Transverse colon (tissue), 4 donors: ENCODE results near the gene SMIM44. TPM values are rescaled to one million over a fixed set of nuclear protein-coding genes. Genes with fewer than 3 reads are reported as not detected.

Source experiments
- DNase-seq: peaks from one replicate; pipeline ENCODE4 v3.0.0-alpha.2; 2019
- H3K27ac ChIP-seq, 4 donors: fragments of 200-600 bp; sonication (generic); 2 replicates each; pipeline ENCODE4 v1.5.1; 2016 to 2018; ENCODE audit warnings: inconsistent platforms in 4 of 4
- H3K27me3 ChIP-seq: fragments of 200-600 bp; sonication (generic); 2 replicates; pipeline ENCODE4 v1.5.1; 2017; ENCODE audit warnings: inconsistent platforms
- H3K36me3 ChIP-seq, 4 donors: fragments of 200-600 bp; sonication (generic); 2 replicates each; pipeline ENCODE4 v1.5.1; 2017 to 2019; ENCODE audit warnings: inconsistent platforms in 4 of 4
- H3K4me1 ChIP-seq, 4 donors: fragments of 200-600 bp; sonication (generic); 2 replicates each; pipeline ENCODE4 v1.5.1; 2017 to 2020; ENCODE audit warnings: inconsistent platforms in 4 of 4
- H3K4me3 ChIP-seq, 4 donors: fragments of 200-600 bp; sonication (generic); 1 replicate in 1 of 4; 2 replicates in 3 of 4; pipeline versions ENCODE4 v1.5.1 to v1.6.1; 2017 to 2019; ENCODE audit warnings: inconsistent platforms in 4 of 4
- H3K9me3 ChIP-seq, 2 donors: fragments of 200-600 bp; sonication (generic); 2 replicates each; pipeline ENCODE4 v1.5.1; 2017 to 2019; ENCODE audit warnings: inconsistent platforms in 2 of 2
- CTCF ChIP-seq, 5 experiments: fragments of 200-600 bp in 3 of 5; fragments of 450-650 bp in 2 of 5; sonication (generic) in 3 of 5; IDR thresholded peaks; 1 replicate in 2 of 5; 2 replicates in 3 of 5; pipeline ENCODE4 v1.5.1; 2016 to 2017; ENCODE audit warnings: antibody characterized with exemption in 5 of 5, inconsistent platforms in 3 of 5, mild to moderate bottlenecking in 2 of 5, moderate library complexity in 1 of 5
- EP300 ChIP-seq: sonication (generic); formaldehyde crosslinking; IDR thresholded peaks from one replicate; pipeline ENCODE4 v1.6.1; 2017; ENCODE audit warnings: antibody characterized with exemption, low read depth
- POLR2A ChIP-seq: fragments of 450-650 bp; IDR thresholded peaks from one replicate; pipeline ENCODE4 v1.6.1; 2016; ENCODE audit warnings: antibody characterized with exemption, mild to moderate bottlenecking, moderate library complexity
- POLR2AphosphoS5 ChIP-seq, 3 donors: sonication (generic); formaldehyde crosslinking; IDR thresholded peaks; one replicate each; pipeline ENCODE4 v1.6.1; 2016; ENCODE audit warnings: antibody characterized with exemption in 3 of 3
- WGBS, 2 donors: methylation state at CpG; one replicate each; pipeline ENCODE4 v1.1.5; 2018; ENCODE audit warnings: low coverage in 1 of 2; 5-methylcytosine and 5-hydroxymethylcytosine counted together
- in situ Hi-C, 4 donors: fragments of 200-750 bp; cut with MboI; loops; one replicate each; pipeline versions ENCODE4 v1.15.0 to v1.15.1; 2017; ENCODE audit warnings: low sequenced_read_pairs in 3 of 4, low pct_ligation_motif_present in 1 of 4, low pct_unique_long_range_greater_than_20kb in 1 of 4
- intact Hi-C: fragments of 100-400 bp; cut with DNase I; formaldehyde crosslinking; loops from one replicate; pipeline ENCODE4 v1.15.1; 2023; ENCODE audit warnings: low total_unique reads
- total RNA-seq, 4 donors: library from RNA; depleted of rRNA; stranded (reverse); fragments of >200 nt; gene quantifications; one replicate each; pipeline ENCODE4 v1.1.0, GENCODE V29; 2016

SMIM44 gene
- total RNA-seq, 4 donors from 2014 or later = 4.1 to 15.3 TPM; not detected in 2

- no peaks in the 10 kb centered on the region for H3K9me3 ChIP-seq
- in situ Hi-C loops (no loop called here), intact Hi-C loops (no loop called here)
- no peak overlapping the region for H3K27ac ChIP-seq
- peaks cover 0 to 15% (median 0%) of the 10 kb centered on the region in 4 donors for H3K36me3 ChIP-seq
- H3K4me1 ChIP-seq = peaks cover 0 to 23% (median 6%) of the 10 kb centered on the region in 4 donors
- WGBS, 2 donors = 89 to 90% methylated on average over 2 to 28 of the region's 37 CpGs
- no peaks in the 10 kb centered on the region for H3K27me3 ChIP-seq
- TF ChIP-seq POLR2A = no peak
- no peak for DNase-seq
- no peak overlapping the region for H3K4me3 ChIP-seq
Observed at GRCh38 chr19:3520166-3521103, 37.2 kb upstream of the SMIM44 start.

- DNase-seq = no peak
- TF ChIP-seq EP300 (no peak), POLR2A (no peak), CTCF (IDR thresholded peaks at IDR 0.05) (no peak), POLR2AphosphoS5 (IDR thresholded peaks at IDR 0.05) (no peak)
- H3K4me1 ChIP-seq = peaks cover 0 to 23% (median 6%) of the 10 kb centered on the region in 4 donors
- peaks cover 0 to 10% (median 0%) of the 10 kb centered on the region in 4 donors for H3K36me3 ChIP-seq
- no peaks in the 10 kb centered on the region for H3K9me3 ChIP-seq
- no peak overlapping the region for H3K27ac ChIP-seq
- H3K4me3 ChIP-seq = no peak overlapping the region
- in situ Hi-C loops (no loop called here), intact Hi-C loops (no loop called here)
- H3K27me3 ChIP-seq = no peaks in the 10 kb centered on the region
- WGBS, 2 donors = 88% methylated on average over 13 of the region's 18 CpGs; no CpG with 5 or more reads in 1 of the 2 donors
Observed at GRCh38 chr19:3519126-3519525, 35.9 kb upstream of the SMIM44 start.

GRCh38 chr19:3518659-3519058 is 35.4 kb upstream of the SMIM44 start:
- Histone ChIP-seq H3K4me1 (peaks cover 0 to 23% (median 6%) of the 10 kb centered on the region in 4 donors), H3K4me3 (no peak overlapping the region), H3K27me3 (no peaks in the 10 kb centered on the region), H3K9me3 (no peaks in the 10 kb centered on the region), H3K36me3 (peaks cover 0 to 6% (median 0%) of the 10 kb centered on the region in 4 donors), H3K27ac (no peak overlapping the region)
- DNase-seq = no peak
- in situ Hi-C loops = no loop called here
- 83% methylated on average over 2 of the region's 2 CpGs; no CpG with 5 or more reads in 1 of the 2 donors for WGBS, 2 donors
- intact Hi-C loops = no loop called here
- TF ChIP-seq POLR2AphosphoS5 (IDR thresholded peaks at IDR 0.05) = no peak
- TF ChIP-seq CTCF (IDR thresholded peaks at IDR 0.05) = no peak
- TF ChIP-seq POLR2A = no peak
- no peak for TF ChIP-seq EP300

- DNase-seq = no peak
- in situ Hi-C loops = no loop called here
- intact Hi-C loops = no loop called here
- Histone ChIP-seq H3K36me3 (peaks cover 0 to 2% (median 0%) of the 10 kb centered on the region in 4 donors), H3K9me3 (no peaks in the 10 kb centered on the region), H3K27me3 (no peaks in the 10 kb centered on the region), H3K4me3 (no peak overlapping the region), H3K4me1 (peaks cover 0 to 23% (median 6%) of the 10 kb centered on the region in 4 donors), H3K27ac (no peak overlapping the region)
- 88% methylated on average over 10 of the region's 10 CpGs; no CpG with 5 or more reads in 1 of the 2 donors for WGBS, 2 donors
- no peak for TF ChIP-seq EP300
- no peak for TF ChIP-seq POLR2AphosphoS5 (IDR thresholded peaks at IDR 0.05)
- no peak for TF ChIP-seq POLR2A
- TF ChIP-seq CTCF (IDR thresholded peaks at IDR 0.05) = no peak
Observed at GRCh38 chr19:3518255-3518654, 35.0 kb upstream of the SMIM44 start.
